ENCODE data around the gene MVB12B.

GRCh38 chr9:126448865-126449577 lies 122.4 kb downstream of the MVB12B start:
- TF ChIP-seq, protein P1, sequence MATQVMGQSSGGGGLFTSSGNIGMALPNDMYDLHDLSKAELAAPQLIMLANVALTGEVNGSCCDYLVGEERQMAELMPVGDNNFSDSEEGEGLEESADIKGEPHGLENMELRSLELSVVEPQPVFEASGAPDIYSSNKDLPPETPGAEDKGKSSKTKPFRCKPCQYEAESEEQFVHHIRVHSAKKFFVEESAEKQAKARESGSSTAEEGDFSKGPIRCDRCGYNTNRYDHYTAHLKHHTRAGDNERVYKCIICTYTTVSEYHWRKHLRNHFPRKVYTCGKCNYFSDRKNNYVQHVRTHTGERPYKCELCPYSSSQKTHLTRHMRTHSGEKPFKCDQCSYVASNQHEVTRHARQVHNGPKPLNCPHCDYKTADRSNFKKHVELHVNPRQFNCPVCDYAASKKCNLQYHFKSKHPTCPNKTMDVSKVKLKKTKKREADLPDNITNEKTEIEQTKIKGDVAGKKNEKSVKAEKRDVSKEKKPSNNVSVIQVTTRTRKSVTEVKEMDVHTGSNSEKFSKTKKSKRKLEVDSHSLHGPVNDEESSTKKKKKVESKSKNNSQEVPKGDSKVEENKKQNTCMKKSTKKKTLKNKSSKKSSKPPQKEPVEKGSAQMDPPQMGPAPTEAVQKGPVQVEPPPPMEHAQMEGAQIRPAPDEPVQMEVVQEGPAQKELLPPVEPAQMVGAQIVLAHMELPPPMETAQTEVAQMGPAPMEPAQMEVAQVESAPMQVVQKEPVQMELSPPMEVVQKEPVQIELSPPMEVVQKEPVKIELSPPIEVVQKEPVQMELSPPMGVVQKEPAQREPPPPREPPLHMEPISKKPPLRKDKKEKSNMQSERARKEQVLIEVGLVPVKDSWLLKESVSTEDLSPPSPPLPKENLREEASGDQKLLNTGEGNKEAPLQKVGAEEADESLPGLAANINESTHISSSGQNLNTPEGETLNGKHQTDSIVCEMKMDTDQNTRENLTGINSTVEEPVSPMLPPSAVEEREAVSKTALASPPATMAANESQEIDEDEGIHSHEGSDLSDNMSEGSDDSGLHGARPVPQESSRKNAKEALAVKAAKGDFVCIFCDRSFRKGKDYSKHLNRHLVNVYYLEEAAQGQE (IDR thresholded peaks at IDR 0.05; ENCODE audit: borderline replicate concordance), result no peak
- TF ChIP-seq CTCF (IDR thresholded peaks at IDR 0.05; ENCODE audit: poor library complexity, severe bottlenecking), result no peak
- no peak for TF ChIP-seq POLR2AphosphoS5 (IDR thresholded peaks at IDR 0.05)
- TF ChIP-seq EZH2 (IDR thresholded peaks at IDR 0.05; ENCODE audit: borderline replicate concordance, insufficient read depth, low read length, poor library complexity, severe bottlenecking), result no peak
- TF ChIP-seq SMC3 (conservative IDR thresholded peaks at IDR 0.05; ENCODE audit: poor library complexity), result no peak
- TF ChIP-seq EP300 (conservative IDR thresholded peaks at IDR 0.05; ENCODE audit: poor library complexity, severe bottlenecking), result no peak
- no peak for TF ChIP-seq RAD21 (conservative IDR thresholded peaks at IDR 0.05)
- TF ChIP-seq TAF1 (IDR thresholded peaks at IDR 0.05; ENCODE audit: low read depth), result no peak
